ENCODE data around the gene RNMT.
A peak's percentile ranks its signal among the peaks of the same experiment; 100 is the strongest.

RNMT gene

GRCh38 chr18:13813271-13813849, 86.9 kb downstream of the RNMT start:
- peak; percentile 54 for DNase-seq

Measured in fibroblast of skin of scalp (primary cell).